Measurements from ENCODE around the gene CANT1.

Gene CANT1

DNA sequence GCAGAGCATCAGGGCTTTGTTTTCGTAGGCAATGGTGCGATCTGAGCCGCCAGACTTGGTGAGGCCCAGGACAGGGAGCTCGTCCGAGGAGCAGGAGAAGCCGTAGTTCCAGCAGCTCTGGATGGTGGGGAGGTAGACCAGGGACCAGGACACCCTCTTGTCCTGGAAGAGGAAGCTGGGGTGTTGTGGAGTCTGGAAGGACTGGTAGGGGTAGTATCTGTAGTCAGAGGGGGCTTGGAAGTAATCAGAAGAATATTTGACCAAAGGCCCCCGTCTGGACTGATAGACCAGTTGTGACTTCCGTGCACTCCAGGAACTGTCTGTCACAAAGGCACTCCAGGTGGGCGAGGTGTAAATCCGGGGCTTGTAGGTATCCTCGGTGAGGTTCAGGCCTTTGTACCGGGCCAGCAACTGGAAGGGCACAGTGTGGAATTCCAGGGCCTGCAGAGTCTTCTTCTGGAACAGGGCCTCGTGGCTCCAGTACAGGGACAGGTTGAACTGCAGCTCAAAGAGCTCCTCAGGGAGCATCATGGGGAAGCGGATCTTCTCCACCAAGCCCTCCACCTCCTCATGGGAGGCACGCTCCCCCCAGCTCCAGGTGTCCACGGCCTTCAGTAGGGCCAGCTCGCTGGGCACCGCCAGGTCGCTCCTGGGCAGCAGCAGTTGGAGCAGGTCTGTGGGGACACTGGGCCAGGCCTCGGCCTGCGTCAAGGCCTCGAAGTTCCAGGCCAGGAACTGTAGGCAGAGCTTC is 37.6 kb downstream of the CANT1 start:
- no peak overlapping the region for H3K4me3 ChIP-seq (ENCODE audit: low read length)
- no peak for DNase-seq (ENCODE audit: low read depth)
- TF ChIP-seq, protein P1, sequence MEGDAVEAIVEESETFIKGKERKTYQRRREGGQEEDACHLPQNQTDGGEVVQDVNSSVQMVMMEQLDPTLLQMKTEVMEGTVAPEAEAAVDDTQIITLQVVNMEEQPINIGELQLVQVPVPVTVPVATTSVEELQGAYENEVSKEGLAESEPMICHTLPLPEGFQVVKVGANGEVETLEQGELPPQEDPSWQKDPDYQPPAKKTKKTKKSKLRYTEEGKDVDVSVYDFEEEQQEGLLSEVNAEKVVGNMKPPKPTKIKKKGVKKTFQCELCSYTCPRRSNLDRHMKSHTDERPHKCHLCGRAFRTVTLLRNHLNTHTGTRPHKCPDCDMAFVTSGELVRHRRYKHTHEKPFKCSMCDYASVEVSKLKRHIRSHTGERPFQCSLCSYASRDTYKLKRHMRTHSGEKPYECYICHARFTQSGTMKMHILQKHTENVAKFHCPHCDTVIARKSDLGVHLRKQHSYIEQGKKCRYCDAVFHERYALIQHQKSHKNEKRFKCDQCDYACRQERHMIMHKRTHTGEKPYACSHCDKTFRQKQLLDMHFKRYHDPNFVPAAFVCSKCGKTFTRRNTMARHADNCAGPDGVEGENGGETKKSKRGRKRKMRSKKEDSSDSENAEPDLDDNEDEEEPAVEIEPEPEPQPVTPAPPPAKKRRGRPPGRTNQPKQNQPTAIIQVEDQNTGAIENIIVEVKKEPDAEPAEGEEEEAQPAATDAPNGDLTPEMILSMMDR (IDR thresholded peaks at IDR 0.05; ENCODE audit: insufficient read depth, low read depth, low read length, missing control alignments): no peak

DNA sequence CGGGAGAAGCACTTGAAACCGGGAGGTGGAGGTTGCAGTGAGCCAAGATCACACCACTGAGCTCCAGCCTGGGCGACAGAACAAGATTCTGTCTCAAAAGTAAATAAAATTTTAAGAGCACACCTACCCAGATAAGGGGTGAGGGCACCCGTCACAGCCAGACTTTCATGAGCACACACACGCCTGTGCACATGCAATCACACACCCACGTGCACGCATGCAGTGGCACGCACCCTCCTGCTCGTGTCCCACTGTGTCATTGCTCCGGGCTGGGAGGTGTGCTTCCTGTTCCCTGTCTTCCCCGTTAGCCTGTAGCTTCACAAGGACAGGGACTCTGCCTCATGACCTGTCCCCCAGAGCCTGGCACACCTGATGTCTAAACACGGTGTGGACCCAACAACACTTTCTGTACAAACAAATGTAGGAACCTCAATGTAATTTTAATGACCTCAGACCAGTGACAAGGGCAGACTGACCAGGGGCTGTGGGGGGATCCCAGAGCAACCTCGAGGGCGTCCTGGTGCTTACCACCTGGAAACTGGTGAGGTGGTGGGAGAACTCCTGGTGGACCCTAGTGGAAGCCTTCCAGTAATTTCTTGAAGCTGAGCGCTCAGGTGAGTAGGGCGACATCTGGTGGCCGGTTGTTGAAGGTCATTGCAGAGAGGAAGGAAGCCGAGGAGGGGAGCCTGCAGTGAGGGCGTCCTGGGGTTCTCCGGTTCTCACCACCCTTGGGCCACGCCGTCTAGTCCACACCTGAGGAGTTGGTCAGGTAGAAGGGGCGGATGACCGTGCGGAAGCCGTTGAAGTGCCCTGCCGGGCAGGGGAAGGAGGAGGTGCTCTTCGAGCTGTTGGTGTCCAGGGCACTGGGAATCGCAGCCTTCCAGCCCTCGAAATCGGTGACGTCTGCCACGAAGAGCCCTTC is 38.5 kb downstream of the CANT1 start:
- peak; percentile 71 for DNase-seq (ENCODE audit: low read depth)
- TF ChIP-seq, protein P1 (IDR thresholded peaks at IDR 0.05; ENCODE audit: insufficient read depth, low read depth, low read length, missing control alignments): peak; percentile 90
- no peak overlapping the region for H3K4me3 ChIP-seq (ENCODE audit: low read length)

DNA sequence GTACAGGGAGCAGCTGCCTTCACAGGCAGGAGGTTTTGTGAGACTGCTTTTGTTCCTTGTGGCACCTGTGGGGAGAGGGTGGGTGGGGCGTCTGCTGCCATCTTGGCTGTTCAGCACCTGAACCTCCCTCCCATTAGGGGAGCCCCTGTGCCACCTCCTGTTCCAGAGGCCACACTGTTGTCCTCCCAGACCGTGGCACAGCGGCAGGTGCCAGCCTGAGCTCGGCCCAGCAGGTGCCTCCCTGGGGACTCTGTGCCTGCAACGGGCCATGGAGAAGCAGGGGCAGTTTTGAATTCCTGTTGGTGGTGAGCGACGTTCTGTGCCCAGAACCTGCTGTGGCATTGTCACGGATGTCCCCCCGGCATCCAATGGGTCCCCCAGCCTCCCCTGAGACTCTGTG is 39.7 kb downstream of the CANT1 start:
- TF ChIP-seq, protein P1 (IDR thresholded peaks at IDR 0.05; ENCODE audit: insufficient read depth, low read depth, low read length, missing control alignments): no peak
- DNase-seq (ENCODE audit: low read depth): no peak

DNA sequence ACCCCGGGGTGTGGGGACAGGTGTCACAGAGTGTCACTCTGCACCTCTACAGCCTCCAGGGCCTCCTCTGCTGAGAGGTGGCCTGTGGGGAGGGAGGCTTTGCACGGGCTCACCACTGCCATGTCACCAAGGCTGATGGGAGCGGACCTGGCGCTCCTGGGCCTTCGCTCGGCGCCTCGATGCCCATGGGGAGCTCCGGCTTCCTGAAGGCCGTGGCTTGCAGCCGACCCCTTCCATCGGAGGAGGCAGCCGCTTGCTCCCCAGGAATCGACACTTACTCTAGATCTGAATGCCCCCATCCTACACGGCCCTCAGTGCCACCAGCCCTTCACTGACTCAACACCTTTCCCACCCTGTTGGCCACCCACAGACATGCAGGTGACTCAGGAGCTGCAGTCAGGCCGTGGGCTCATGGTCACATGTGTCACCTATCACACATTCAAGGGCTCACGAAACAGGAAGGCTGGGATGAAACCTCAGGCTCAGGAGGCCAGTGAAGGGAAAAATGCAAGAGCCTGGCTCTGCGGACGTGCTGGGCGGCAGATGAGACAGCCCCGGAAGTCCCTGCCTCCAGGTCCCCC is 41.7 kb downstream of the CANT1 start:
- DNase-seq (ENCODE audit: low read depth): no peak
- no peak overlapping the region for H3K4me3 ChIP-seq (ENCODE audit: low read length)
- TF ChIP-seq, protein P1 (IDR thresholded peaks at IDR 0.05; ENCODE audit: insufficient read depth, low read depth, low read length, missing control alignments): no peak

More for the DNA sequence above, 39.7 kb downstream of the CANT1 start:
- H3K4me3 ChIP-seq (ENCODE audit: low read length): no peak overlapping the region

DNA sequence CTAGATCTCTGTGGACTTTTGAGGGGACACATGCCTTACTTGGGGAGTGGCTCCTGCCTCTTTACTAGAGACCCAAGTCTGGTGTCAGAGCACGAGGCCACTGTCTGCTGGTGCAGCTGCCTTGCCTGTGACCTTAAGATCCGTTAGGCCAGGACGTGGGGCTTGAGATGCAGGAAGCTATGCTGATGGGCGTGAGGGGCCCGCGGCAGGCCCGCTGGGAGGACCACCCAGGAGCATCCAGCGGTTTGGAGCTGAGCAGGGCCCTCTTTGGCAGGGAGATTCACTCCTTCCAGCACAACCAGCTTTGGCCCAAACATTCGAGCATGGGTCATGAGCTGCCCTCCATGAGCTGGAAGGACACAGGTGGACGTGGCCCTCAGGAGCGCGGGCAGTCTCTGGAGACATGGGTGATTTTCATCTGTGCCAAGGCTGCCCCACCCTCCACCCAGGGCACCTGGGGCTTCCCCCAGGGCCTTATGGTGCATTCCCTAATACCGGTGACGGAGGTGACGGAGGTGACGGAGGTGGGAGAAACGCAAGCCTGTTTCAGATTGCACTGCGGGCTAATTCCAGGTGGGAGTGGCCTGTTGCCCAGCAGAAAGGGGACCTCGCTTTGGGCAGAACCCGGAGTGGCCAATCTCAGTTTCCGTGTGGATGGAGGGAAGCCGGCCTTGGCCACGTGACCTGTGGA is 42.5 kb downstream of the CANT1 start:
- no peak for DNase-seq (ENCODE audit: low read depth)
- TF ChIP-seq, protein P1 (IDR thresholded peaks at IDR 0.05; ENCODE audit: insufficient read depth, low read depth, low read length, missing control alignments): no peak
- no peak overlapping the region for H3K4me3 ChIP-seq (ENCODE audit: low read length)

DNA sequence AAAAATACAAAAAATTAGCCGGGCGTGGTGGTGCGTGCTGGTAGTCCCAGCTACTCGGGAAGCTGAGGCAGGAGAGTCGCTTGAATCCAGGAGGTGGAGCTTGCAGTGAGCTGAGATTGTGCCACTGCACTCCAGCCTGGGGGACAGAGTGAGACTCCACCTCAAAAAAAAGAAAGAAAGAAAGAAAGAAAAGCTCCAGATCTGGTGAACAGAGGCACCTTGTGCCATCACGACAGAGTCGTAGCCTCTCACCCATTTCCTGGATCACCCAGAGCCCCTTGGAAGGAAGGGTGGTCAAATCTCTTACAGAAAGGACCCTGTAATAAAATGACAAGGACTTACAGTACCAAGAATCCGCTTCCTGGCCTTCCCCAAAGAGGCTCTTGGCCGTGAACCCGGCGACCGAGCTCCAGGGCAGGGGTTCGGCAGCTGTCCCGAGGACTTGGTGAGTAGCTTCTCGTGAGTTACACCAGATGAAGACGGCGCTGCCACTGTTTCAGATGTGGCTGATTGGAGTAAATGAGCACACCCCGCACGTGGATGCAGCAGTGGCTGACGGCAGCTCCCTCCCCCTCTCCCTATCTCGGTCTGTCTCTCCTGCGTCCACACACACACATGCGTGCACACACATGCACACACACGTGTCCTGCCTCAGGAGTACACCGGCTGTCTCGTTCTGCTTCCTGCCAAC is 43.3 kb downstream of the CANT1 start:
- H3K4me3 ChIP-seq (ENCODE audit: low read length): no peak overlapping the region
- DNase-seq (ENCODE audit: low read depth): no peak
- TF ChIP-seq, protein P1 (IDR thresholded peaks at IDR 0.05; ENCODE audit: insufficient read depth, low read depth, low read length, missing control alignments): no peak

All from epithelial cell of esophagus (primary cell).